Gastrocnemius medialis (tissue), 4 donors: Measurements from ENCODE around the gene ROBO1.

Experiments used
- POLR2A ChIP-seq, 2 donors: fragments of 450-650 bp; IDR thresholded peaks; one replicate each; pipeline ENCODE4 v1.6.1; 2017; ENCODE audit warnings: antibody characterized with exemption in 2 of 2, mild to moderate bottlenecking in 2 of 2, moderate library complexity in 2 of 2
- TF ChIP-seq, protein P1 (sequence below), 5 experiments: fragments of 450-650 bp in 3 of 5; fragments of 200-600 bp in 2 of 5; sonication (generic) in 2 of 5; IDR thresholded peaks in 4 of 5; conservative IDR thresholded peaks in 1 of 5; 1 replicate in 4 of 5; 2 replicates in 1 of 5; pipeline ENCODE4 v1.5.1; 2016 to 2019; ENCODE audit warnings: antibody characterized with exemption in 5 of 5, mild to moderate bottlenecking in 3 of 5, moderate library complexity in 3 of 5

DNA sequence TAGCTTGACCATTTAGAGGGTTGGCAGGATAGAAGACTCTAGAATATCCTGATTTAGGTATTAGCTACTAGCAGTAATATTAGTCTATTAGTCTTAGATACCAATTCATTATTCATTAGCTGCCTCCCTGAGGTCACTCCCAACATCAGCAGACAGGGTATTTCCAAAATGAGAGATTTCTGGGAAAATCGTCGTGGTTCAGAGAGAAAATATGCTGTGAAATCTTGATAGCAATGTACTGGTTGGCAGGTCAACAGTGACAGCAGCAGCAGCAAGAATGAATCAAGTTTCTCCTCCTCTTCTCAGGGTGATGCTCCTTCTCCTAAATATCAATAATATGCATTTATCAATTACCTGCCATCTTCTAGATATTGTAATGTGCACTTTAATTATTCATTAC lies 41.3 kb upstream of the ROBO1 start:
- TF ChIP-seq POLR2A (IDR thresholded peaks at IDR 0.05) = no peak
- TF ChIP-seq, protein P1, sequence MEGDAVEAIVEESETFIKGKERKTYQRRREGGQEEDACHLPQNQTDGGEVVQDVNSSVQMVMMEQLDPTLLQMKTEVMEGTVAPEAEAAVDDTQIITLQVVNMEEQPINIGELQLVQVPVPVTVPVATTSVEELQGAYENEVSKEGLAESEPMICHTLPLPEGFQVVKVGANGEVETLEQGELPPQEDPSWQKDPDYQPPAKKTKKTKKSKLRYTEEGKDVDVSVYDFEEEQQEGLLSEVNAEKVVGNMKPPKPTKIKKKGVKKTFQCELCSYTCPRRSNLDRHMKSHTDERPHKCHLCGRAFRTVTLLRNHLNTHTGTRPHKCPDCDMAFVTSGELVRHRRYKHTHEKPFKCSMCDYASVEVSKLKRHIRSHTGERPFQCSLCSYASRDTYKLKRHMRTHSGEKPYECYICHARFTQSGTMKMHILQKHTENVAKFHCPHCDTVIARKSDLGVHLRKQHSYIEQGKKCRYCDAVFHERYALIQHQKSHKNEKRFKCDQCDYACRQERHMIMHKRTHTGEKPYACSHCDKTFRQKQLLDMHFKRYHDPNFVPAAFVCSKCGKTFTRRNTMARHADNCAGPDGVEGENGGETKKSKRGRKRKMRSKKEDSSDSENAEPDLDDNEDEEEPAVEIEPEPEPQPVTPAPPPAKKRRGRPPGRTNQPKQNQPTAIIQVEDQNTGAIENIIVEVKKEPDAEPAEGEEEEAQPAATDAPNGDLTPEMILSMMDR (IDR thresholded peaks at IDR 0.05 in 4 of 5, conservative IDR thresholded peaks at IDR 0.05 in 1 of 5) = no peak
